GM06990 (cell line): ENCODE results near the gene MTCH1.

Source experiments
- DNase-seq: peaks from one replicate; pipeline ENCODE4 v3.0.0-alpha.2; 2011; ENCODE audit not compliant: insufficient read length; ENCODE audit errors: extremely low read depth
- H3K27me3 ChIP-seq: replicated peaks from 2 replicates; pipeline ENCODE4 v1.6.0; 2011; ENCODE audit warnings: low read length; ENCODE audit not compliant: control insufficient read depth, insufficient read depth
- H3K36me3 ChIP-seq: 2 replicates; pipeline ENCODE4 v1.5.1; 2011; ENCODE audit warnings: low read length; ENCODE audit not compliant: control insufficient read depth, insufficient read depth
- H3K4me3 ChIP-seq: replicated peaks from 2 replicates; pipeline ENCODE4 v1.5.1; 2011; ENCODE audit warnings: low read depth, mild to moderate bottlenecking, control low read depth, low read length
- CTCF ChIP-seq: IDR thresholded peaks from 2 replicates; pipeline ENCODE4 v1.5.1; 2011; ENCODE audit warnings: low read length, control low read depth, mild to moderate bottlenecking, inconsistent platforms; ENCODE audit not compliant: insufficient read depth, poor library complexity, severe bottlenecking

MTCH1 gene

GRCh38 chr6:36979347-36979742 lies 6.7 kb downstream of the MTCH1 start:
- no peak for DNase-seq
- peak; percentile 46 for TF ChIP-seq CTCF
- H3K4me3 ChIP-seq: no peak overlapping the region
- peaks cover 43% of the 10 kb centered on the region for H3K36me3 ChIP-seq
- no peaks in the 10 kb centered on the region for H3K27me3 ChIP-seq

- no peak for TF ChIP-seq CTCF
- H3K27me3 ChIP-seq: no peaks in the 10 kb centered on the region
- no peak overlapping the region for H3K4me3 ChIP-seq
- no peak for DNase-seq
- H3K36me3 ChIP-seq: peaks cover 45% of the 10 kb centered on the region
These were observed 7.3 kb downstream of the MTCH1 start for GRCh38 chr6:36978421-36979346.

- Histone ChIP-seq H3K36me3 (peaks cover 51% of the 10 kb centered on the region), H3K4me3 (no peak overlapping the region), H3K27me3 (no peaks in the 10 kb centered on the region)
- DNase-seq: peak; percentile 51
- peak; percentile 73 for TF ChIP-seq CTCF
These were observed 8.5 kb downstream of the MTCH1 start for GRCh38 chr6:36977470-36977941.

- peaks cover 56% of the 10 kb centered on the region for H3K36me3 ChIP-seq
- H3K4me3 ChIP-seq: no peak overlapping the region
- TF ChIP-seq CTCF: no peak
- H3K27me3 ChIP-seq: no peaks in the 10 kb centered on the region
- DNase-seq: no peak
These were observed 9.1 kb downstream of the MTCH1 start for GRCh38 chr6:36976931-36977330.

- Histone ChIP-seq H3K27me3 (no peaks in the 10 kb centered on the region), H3K4me3 (no peak overlapping the region), H3K36me3 (peaks cover 59% of the 10 kb centered on the region)
- no peak for DNase-seq
- no peak for TF ChIP-seq CTCF
These were observed 9.5 kb downstream of the MTCH1 start for GRCh38 chr6:36976509-36976908.
